Astrocyte of the cerebellum (primary cell): ENCODE measurements around the gene OR13F1.

Experiments used
- DNase-seq: peaks from one replicate; pipeline ENCODE4 v3.0.0-alpha.2; 2011; ENCODE audit warnings: low read depth
- H3K4me3 ChIP-seq: 2 replicates; pipeline ENCODE4 v1.5.1; 2011; ENCODE audit warnings: mild to moderate bottlenecking, low read depth, low read length, moderate library complexity
- in situ Hi-C: cut with HindIII; loops from 2 replicates; pipeline ENCODE4 v1.10.0; 2017; ENCODE audit warnings: low sequenced_read_pairs
- TF ChIP-seq, protein P1 (sequence below): IDR thresholded peaks from 2 replicates; pipeline ENCODE4 v1.5.1; 2012; ENCODE audit warnings: low read length, low read depth, moderate library complexity, mild to moderate bottlenecking; ENCODE audit errors: missing control alignments

OR13F1 gene, protein sequence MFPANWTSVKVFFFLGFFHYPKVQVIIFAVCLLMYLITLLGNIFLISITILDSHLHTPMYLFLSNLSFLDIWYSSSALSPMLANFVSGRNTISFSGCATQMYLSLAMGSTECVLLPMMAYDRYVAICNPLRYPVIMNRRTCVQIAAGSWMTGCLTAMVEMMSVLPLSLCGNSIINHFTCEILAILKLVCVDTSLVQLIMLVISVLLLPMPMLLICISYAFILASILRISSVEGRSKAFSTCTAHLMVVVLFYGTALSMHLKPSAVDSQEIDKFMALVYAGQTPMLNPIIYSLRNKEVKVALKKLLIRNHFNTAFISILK

GRCh38 chr9:104503963-104504362 is at the start of gene OR13F1:
Gene OR13F1 (plus strand): TSS chr9:104504263. CDS start chr9:104504263, 0 bp downstream.
- in situ Hi-C loops = no loop called here
- no peak for DNase-seq
- TF ChIP-seq, protein P1, sequence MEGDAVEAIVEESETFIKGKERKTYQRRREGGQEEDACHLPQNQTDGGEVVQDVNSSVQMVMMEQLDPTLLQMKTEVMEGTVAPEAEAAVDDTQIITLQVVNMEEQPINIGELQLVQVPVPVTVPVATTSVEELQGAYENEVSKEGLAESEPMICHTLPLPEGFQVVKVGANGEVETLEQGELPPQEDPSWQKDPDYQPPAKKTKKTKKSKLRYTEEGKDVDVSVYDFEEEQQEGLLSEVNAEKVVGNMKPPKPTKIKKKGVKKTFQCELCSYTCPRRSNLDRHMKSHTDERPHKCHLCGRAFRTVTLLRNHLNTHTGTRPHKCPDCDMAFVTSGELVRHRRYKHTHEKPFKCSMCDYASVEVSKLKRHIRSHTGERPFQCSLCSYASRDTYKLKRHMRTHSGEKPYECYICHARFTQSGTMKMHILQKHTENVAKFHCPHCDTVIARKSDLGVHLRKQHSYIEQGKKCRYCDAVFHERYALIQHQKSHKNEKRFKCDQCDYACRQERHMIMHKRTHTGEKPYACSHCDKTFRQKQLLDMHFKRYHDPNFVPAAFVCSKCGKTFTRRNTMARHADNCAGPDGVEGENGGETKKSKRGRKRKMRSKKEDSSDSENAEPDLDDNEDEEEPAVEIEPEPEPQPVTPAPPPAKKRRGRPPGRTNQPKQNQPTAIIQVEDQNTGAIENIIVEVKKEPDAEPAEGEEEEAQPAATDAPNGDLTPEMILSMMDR = no peak
- no peak within 1 kb of the TSS for H3K4me3 ChIP-seq

DNA sequence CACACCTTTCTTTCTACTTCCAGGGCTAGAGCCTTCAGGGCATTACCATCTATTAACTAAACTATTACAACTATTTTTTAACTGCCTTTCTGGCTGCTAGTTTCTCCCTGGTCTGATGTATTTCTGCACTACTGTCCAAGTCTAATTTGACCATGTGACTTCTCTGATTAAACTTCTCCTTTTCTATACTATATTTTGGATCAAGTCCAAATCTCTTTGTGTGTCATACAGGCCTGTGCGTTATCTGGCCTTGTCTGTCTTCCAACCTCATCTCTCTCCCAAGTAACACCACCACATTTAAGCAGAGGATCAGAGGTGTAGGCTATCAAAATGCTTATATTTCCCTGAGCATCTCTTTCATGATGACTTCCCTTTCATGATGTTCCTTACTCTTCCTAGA is 47.2 kb upstream of the OR13F1 start:
- TF ChIP-seq, protein P1 = no peak
- H3K4me3 ChIP-seq = no peak overlapping the region
- in situ Hi-C loops = no loop called here
- no peak for DNase-seq

GRCh38 chr9:104463864-104464263 is 40.2 kb upstream of the OR13F1 start:
- H3K4me3 ChIP-seq = no peak overlapping the region
- TF ChIP-seq, protein P1 = no peak
- DNase-seq = no peak
- in situ Hi-C loops = no loop called here

GRCh38 chr9:104468261-104468660 is 35.8 kb upstream of the OR13F1 start:
- H3K4me3 ChIP-seq = no peak overlapping the region
- in situ Hi-C loops = no loop called here
- TF ChIP-seq, protein P1 = no peak
- no peak for DNase-seq

DNA sequence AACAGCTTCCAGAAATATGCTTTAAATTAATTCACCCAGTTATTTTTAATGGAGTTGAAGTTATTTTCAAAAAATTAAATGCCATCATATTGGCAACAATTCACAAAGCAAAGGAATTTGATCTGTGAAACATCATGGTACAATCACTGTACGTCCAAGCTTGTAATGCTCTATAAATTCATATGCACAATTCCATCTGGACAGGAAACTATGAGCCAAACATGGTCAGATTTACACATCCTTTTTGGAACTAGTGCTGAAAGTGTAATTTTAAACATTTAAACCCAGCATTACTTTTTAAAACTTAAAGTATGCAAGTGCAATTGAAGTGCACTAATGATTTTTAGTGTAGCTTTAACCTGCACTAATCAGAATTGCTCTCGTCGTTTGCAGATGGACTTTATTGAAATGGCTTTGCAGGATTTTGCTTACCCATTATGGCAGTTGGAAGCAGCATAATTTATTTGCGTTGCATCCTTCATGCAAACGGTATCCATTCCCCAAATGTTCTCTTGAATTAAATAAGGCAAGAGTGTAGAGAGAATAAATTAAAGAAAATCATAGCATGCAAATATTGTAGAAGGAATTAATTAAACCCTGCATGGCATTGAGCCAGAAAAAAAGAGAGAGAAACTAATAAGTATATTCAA is 21.0 kb upstream of the OR13F1 start:
- in situ Hi-C loops = no loop called here
- TF ChIP-seq, protein P1 = no peak
- DNase-seq = no peak
- no peak overlapping the region for H3K4me3 ChIP-seq

- TF ChIP-seq, protein P1 = no peak
- H3K4me3 ChIP-seq = no peak overlapping the region
- no peak for DNase-seq
- in situ Hi-C loops = no loop called here
Observed at GRCh38 chr9:104485014-104485413, 19.0 kb upstream of the OR13F1 start.
